ENCODE data around the gene COL23A1.
A peak's percentile ranks its signal among the peaks of the same experiment; 100 is the strongest.

COL23A1 gene

GRCh38 chr5:178249191-178249989 lies 340.8 kb downstream of the COL23A1 start:
- DNase-seq = peak in 2 of 5 experiments; percentile 64 to 74

GRCh38 chr5:178248750-178249149 lies 341.4 kb downstream of the COL23A1 start:
- no peak for DNase-seq

DNA sequence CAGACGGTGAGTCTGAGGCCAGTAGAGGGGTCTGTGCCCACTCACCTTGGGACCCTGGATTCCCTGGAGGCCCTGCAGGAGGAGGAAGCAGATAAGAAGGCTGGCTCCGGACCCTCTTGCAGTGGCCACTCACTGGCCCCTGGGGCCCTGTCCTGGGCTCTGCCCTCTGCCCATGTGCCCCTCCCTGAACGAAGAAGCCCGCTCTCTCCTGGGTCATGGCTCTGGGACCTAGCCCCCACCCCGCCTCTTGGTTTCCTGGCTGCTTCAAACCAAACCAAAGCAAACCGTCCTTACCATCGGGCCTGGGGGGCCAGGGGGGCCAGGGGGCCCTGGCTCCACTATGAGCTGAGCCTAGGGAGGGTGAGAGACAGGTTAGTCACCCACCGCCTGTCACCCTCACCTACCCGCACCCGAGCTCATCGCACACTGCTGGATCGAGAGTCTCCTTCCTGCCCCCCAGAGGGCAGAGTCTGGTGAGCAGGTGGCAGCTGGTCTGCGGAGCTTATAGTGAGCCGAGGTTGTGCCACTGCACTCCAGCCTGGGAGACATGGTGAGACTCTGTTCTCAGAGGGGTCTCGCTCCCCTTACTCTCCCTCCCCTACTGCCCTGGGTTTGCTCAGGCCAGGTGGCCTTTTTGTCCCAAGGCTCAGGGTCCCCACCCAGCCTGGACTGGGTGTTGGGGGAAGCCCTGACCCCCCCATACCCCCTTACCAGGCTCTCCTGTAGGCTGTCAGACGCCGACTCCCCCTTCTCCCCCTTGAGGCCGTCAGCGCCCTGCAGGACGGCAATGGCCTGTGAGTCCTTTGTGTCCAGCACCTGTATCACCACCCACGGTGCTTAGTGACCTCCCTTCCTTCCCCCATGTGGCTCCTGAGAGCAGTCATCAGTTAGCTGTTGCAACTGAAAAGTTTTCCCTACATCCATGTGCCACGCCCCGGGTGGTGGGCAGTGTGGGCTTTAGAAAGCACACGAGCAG lies 342.4 kb downstream of the COL23A1 start:
- DNase-seq = peak in 1 of 5 experiments; percentile 29

GRCh38 chr5:178246624-178247279 lies 343.4 kb downstream of the COL23A1 start:
- no peak for DNase-seq

GRCh38 chr5:178245389-178245788 lies 344.8 kb downstream of the COL23A1 start:
- DNase-seq = no peak

GRCh38 chr5:178244576-178244975 lies 345.6 kb downstream of the COL23A1 start:
- DNase-seq = no peak

DNA sequence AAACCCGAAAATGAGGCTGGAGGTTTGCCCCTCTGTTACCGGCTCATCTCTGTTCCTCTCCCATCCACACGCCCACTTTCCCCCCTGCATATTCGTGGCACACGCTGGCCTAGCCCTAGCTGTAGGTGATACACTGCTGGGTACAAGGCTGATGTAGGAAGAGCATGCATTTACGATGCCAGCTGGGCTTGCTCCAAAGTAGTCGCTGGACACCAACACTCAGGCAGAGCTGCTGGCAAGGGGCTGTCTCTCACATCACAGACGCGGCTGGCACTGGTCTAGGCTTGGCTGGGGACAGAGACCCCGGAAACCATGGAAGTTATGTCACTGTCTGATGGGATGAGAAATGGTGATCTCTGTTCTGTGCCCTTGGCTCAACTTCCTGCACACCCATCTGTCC lies 347.8 kb downstream of the COL23A1 start:
- no peak for DNase-seq

DNA sequence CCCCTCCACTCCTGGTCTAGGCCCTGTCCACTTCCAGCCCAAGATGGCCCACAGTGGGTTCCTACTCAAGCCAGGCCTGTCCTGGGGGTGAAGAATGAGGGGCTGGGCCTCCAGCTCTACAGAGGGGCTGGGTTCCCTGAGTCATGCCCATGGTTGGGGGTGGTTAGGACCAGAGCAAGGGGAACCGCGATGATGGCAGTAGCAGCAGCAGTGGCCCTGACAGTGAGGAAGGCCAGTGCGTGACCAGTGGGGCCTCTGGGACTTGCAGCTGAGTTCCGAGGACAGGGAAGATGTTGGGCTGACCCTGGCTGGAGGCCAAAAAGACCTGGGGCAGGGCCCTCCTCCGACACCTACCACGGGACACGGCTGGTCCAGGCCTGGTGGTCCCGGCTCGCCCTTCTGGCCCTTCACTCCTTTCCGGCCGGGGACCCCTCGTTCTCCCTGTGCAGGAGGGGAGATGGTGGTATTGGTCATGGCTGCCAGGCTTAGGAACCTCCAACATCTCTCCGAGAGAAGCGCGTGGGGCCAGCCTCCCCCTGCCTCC lies 348.4 kb downstream of the COL23A1 start:
- DNase-seq = no peak

- peak in 1 of 5 experiments; percentile 18 for DNase-seq
Observed at GRCh38 chr5:178241231-178241663, 348.9 kb downstream of the COL23A1 start.

DNA sequence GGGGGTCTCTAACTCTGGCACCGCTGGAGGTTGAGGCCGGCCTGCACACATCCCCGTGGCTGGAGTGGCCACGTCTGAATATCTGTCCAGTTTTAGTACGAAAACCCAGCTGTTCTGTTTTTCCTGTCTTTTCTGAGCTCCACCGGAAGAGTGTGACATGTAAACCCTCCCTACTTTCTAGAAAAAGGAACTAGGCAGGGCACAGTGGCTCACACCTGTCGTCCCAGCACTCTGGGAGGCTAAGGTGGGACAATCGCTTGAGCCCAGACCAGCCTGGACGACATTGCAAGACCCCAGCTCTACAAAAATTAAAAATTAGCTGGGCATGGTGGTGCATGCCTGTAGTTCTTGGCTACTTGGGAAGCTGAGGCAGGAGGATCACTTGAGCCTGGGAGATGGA lies 349.4 kb downstream of the COL23A1 start:
- DNase-seq = no peak

- DNase-seq = no peak
Observed at GRCh38 chr5:178240341-178240741, 349.9 kb downstream of the COL23A1 start.

- peak in 1 of 5 experiments; percentile 49 for DNase-seq
Observed at GRCh38 chr5:178239626-178240301, 350.4 kb downstream of the COL23A1 start.

DNA sequence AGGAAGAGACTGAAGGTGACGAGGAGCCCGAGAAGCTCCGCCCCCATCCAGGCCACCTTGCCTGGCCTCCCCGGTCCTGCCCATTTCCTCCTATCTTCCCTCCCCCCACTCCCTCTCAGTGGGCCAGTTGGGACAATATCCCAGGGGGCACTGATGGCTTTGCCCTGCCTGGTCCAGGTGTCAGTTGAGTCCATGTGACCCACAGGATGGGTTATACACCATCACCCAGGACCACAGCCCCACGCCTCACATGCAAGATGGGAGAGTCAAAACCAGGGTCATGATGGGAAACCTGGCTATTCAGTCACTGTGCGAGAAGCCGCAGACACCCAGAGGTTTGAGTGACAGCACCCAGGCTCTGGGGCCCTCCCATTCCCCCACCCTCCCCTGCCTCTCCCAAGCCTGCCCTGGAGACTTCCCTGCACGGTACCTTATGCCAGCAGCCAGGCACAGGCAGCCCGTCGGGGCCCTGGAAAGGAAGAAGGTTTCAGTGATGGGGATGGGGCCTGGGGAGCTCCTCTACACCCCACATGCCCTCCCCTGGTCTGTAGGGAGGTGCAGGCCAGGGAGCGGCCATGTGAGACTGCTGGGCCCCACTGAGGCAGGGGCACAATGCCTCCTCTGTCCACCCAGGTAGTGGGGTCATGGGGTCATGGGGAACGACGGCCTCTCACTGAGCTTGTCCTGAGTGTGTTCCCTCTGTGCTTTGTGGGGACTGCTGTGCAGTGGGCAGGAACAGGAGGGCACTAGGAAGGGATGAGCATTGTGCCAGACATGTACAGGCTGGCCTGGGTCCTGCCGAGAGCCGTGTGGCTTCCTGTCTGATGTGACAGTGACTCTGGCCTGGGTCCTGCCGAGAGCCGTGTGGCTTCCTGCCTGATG lies 351.2 kb downstream of the COL23A1 start:
- DNase-seq = peak in 2 of 5 experiments; percentile 36 to 55

DNA sequence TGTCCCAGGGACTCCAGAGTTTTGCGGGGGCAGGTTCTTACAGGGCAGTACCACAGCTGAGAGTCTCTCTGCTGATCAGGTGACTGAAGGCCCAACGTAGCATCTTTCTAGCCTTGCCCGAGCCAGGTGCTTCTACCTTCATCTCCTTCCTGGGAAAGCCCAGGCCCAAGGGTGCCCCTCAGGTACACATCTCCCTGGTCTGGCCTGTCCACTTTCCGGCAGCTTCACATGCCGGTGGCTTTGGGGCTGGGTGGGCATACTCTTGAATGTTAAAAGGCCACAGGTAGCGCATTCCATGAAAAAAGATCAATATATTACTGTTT lies 351.9 kb downstream of the COL23A1 start:
- no peak for DNase-seq

DNA sequence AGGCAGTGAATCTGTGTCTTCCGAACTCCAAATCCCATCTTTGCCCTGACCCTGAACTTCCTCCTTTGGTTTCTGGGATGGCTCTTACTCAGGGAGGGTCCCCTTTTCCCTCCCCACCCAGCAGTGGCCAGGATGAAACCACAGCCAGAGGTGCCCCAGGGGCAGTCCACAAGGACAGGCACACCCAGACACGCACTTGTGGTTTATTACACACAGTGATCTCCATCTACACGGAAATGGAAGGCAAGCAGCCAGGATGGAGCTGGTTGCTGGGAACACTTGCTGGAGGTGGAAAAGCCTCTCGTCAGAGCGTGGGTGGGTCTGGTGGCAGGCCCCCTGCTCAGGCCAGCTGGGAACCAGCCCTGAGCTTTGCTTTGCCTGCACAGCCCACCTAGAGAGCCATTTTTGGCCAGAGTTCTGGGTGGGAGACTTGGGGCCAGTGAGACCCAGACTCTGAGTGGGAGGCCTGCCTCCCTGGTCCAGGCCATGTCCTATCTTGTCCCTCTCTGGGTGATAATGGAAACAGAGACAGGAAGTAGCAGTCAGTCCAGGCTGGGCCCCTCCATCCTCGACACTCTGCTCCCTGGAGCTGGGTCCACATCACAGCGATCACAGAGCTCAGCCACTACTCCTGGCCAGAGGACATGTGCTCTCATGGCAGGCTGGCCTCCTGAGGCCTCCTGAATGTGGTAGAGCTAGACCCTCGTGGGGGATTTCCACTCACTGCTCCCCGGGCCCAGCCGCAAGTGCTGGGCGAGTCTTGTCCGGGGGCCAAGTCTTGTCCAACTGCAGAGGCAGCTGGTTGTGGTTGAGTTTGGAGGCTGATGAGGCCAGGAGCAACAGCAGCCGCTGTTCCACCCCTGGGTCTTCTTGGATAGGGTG lies 352.5 kb downstream of the COL23A1 start:
- DNase-seq = no peak

DNA sequence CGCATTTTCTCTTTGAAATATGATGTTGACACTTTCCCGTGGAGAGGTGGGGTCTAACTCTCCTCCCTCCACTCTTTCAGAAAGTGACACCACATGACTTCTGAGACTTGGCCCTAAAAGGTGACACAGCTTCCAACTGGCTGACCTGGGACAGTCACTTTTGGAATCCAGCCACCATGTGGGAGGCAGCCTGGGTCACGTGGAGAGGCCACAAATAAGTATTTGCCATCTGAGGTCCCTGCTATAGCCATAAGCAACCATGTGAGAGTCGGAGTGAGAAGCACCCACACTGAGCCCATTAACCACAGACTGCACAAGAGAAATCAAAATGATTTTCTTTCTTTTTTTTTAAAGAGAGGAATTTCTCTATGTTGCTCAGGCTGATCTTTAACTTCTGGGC lies 353.5 kb downstream of the COL23A1 start:
- no peak for DNase-seq

GRCh38 chr5:178236126-178236525 lies 354.1 kb downstream of the COL23A1 start:
- no peak for DNase-seq

DNA sequence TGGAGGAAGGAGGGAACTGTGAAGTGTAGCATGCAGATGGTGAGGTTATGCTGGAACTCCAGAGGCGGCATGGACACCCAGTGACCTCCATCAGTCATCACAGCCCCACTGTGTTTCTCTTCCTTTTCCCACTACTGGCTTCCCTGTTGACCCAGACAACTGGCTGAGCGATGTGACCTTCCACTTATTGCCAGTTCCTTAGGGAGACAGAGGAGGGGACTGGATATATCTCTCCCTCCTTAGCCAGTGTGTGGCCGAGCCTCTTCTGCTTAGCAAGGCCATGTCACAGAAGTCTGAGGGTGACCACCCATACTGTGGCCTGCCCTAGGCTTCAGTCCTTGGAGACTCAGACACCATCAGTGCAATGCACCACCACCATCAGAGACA lies 354.6 kb downstream of the COL23A1 start:
- no peak for DNase-seq

- peak; percentile 42 to 66 (median 54) for DNase-seq
Observed at GRCh38 chr5:178234750-178235587, 355.2 kb downstream of the COL23A1 start.
